Spleen (tissue), 11 donors: ENCODE measurements around the gene AIRE. TPM values are rescaled to one million over a fixed set of nuclear protein-coding genes. Genes with fewer than 3 reads are reported as not detected.

Experiments used
- DNase-seq: peaks from one replicate; pipeline ENCODE4 v3.0.0-alpha.2; 2020
- H3K27ac ChIP-seq, 8 donors: fragments of 200-600 bp; sonication (generic) in 7 of 8; 1 replicate in 4 of 8; 2 replicates in 4 of 8; pipeline versions ENCODE4 v1.5.0 to v1.8.0; 2016 to 2021; ENCODE audit warnings: inconsistent platforms in 4 of 8, mild to moderate bottlenecking in 4 of 8, moderate library complexity in 1 of 8
- H3K27me3 ChIP-seq, 7 donors: fragments of 200-600 bp; sonication (generic) in 6 of 7; replicated peaks in 1 of 7; 1 replicate in 4 of 7; 2 replicates in 3 of 7; pipeline versions ENCODE4 v1.5.0 to v1.8.0; 2016 to 2021; ENCODE audit warnings: inconsistent platforms in 3 of 7, mild to moderate bottlenecking in 1 of 7
- H3K36me3 ChIP-seq, 6 donors: fragments of 200-600 bp; sonication (generic) in 5 of 6; 1 replicate in 4 of 6; 2 replicates in 2 of 6; pipeline versions ENCODE4 v1.5.0 to v1.8.0; 2016 to 2021; ENCODE audit warnings: inconsistent platforms in 2 of 6
- H3K4me1 ChIP-seq, 6 donors: fragments of 200-600 bp; sonication (generic) in 5 of 6; 1 replicate in 3 of 6; 2 replicates in 3 of 6; pipeline versions ENCODE4 v1.5.0 to v1.8.0; 2016 to 2021; ENCODE audit warnings: inconsistent platforms in 3 of 6
- H3K4me3 ChIP-seq, 8 donors: fragments of 200-600 bp; sonication (generic) in 7 of 8; 1 replicate in 4 of 8; 2 replicates in 4 of 8; pipeline versions ENCODE4 v1.5.0 to v1.8.0; 2016 to 2021; ENCODE audit warnings: inconsistent platforms in 4 of 8, mild to moderate bottlenecking in 4 of 8, moderate library complexity in 2 of 8
- H3K9me3 ChIP-seq, 8 donors: fragments of 200-600 bp; sonication (generic) in 7 of 8; 1 replicate in 4 of 8; 2 replicates in 4 of 8; pipeline versions ENCODE4 v1.5.0 to v1.8.0; 2016 to 2021; ENCODE audit warnings: inconsistent platforms in 4 of 8
- CTCF ChIP-seq, 11 experiments: fragments of 200-600 bp in 7 of 11; fragments of 450-650 bp in 4 of 11; sonication (generic) in 4 of 11; IDR thresholded peaks in 8 of 11; conservative IDR thresholded peaks in 3 of 11; 1 replicate in 7 of 11; 2 replicates in 4 of 11; pipeline versions ENCODE4 v1.4.0 to v1.8.0; 2016 to 2021; ENCODE audit warnings: antibody characterized with exemption in 11 of 11, inconsistent platforms in 4 of 11, mild to moderate bottlenecking in 1 of 11
- POLR2A ChIP-seq, 3 donors: fragments of 450-650 bp; IDR thresholded peaks; one replicate each; pipeline ENCODE4 v1.5.1; 2017; ENCODE audit warnings: antibody characterized with exemption in 3 of 3, mild to moderate bottlenecking in 1 of 3
- POLR2AphosphoS5 ChIP-seq, 3 donors: sonication (generic); formaldehyde crosslinking; IDR thresholded peaks; one replicate each; pipeline ENCODE4 v1.5.1; 2017; ENCODE audit warnings: antibody characterized with exemption in 3 of 3
- WGBS, 5 donors: extraction: QIAGEN DNeasy Blood & Tissue Kit in 3 of 5; methylation state at CpG; one replicate each; pipeline versions ENCODE4 v1.1.5 to v1.1.7; 2013 to 2018; 5-methylcytosine and 5-hydroxymethylcytosine counted together
- intact Hi-C: fragments of 100-400 bp; cut with DNase I; formaldehyde crosslinking; loops from one replicate; pipeline ENCODE4 v1.15.0; 2023; ENCODE audit warnings: low total_unique reads
- polyA plus RNA-seq, 3 donors: library from polyadenylated mRNA; stranded (reverse); fragments of 200-250 nt; gene quantifications; one replicate each; pipeline ENCODE4 v1.2.1, GENCODE V29; 2013
- total RNA-seq, 7 donors: library from RNA; depleted of rRNA in 3 of 7; stranded (reverse); fragments of >200 nt in 3 of 7; fragmentation: NEBNext Ultra II Directional in 4 of 7; extraction: Animal tissue kit (Norgen Biotek cat#: 25700) in 4 of 7; gene quantifications; one replicate each; pipeline versions ENCODE4 v1.1.0 to v1.2.1, GENCODE V29; 2016 to 2021
- donor health status: healthy with polysubstance abuse.
- donor health status: DM: no; HTN: no; CAD: no; lungs with moderate emphysema.
- donor health status: DM: no; HTN: no; CAD: no.
- donor health status: Bipolar disorder and iron deficiency.
- donor health status: healthy.
- donor health status: DM: no; HTN: no; CAD: no.
- donor health status: DM: yes; HTN: yes; CAD: no.

Gene AIRE
- total and polyA plus RNA-seq, 10 donors, result 0.08 to 0.16 (median 0.10) TPM; not detected in 6

- Histone ChIP-seq H3K4me1 (no peaks in the 10 kb centered on the region), H3K27ac (no peak overlapping the region), H3K27me3 (no peaks in the 10 kb centered on the region), H3K36me3 (peaks cover 2 to 100% (median 95%) of the 10 kb centered on the region in 6 donors), H3K9me3 (no peaks in the 10 kb centered on the region), H3K4me3 (no peak overlapping the region)
- WGBS, 5 donors, result 93 to 98% (median 96%) methylated on average over 8 to 13 of the region's 13 CpGs
- intact Hi-C loops, result no loop called here
- no peak for DNase-seq
- TF ChIP-seq POLR2AphosphoS5 (IDR thresholded peaks at IDR 0.05) (peak in 1 of 3 donors; percentile 49), POLR2A (IDR thresholded peaks at IDR 0.05) (no peak)
Observed at GRCh38 chr21:44320847-44321246, 35.2 kb downstream of the AIRE start.

- WGBS, 5 donors, result 94 to 98% (median 96%) methylated on average over 7 to 23 of the region's 23 CpGs
- Histone ChIP-seq H3K4me3 (no peak overlapping the region), H3K27me3 (no peaks in the 10 kb centered on the region), H3K9me3 (no peaks in the 10 kb centered on the region), H3K4me1 (peaks cover 0 to under 1% (median 0%) of the 10 kb centered on the region in 6 donors), H3K27ac (no peak overlapping the region), H3K36me3 (peaks cover 2 to 100% (median 97%) of the 10 kb centered on the region in 6 donors)
- intact Hi-C loops, result no loop called here
- TF ChIP-seq CTCF (IDR thresholded peaks at IDR 0.05 in 8 of 11, conservative IDR thresholded peaks at IDR 0.05 in 3 of 11) (no peak), POLR2AphosphoS5 (IDR thresholded peaks at IDR 0.05) (peak in 1 of 3 donors; percentile 13)
- no peak for DNase-seq
Observed at GRCh38 chr21:44321846-44322450, 36.3 kb downstream of the AIRE start.

GRCh38 chr21:44322621-44323325 lies 37.1 kb downstream of the AIRE start:
- H3K4me1 ChIP-seq, result peaks cover 0 to 9% (median 0%) of the 10 kb centered on the region in 6 donors
- peaks cover 2 to 100% (median 95%) of the 10 kb centered on the region in 6 donors for H3K36me3 ChIP-seq
- no peaks in the 10 kb centered on the region for H3K27me3 ChIP-seq
- TF ChIP-seq CTCF (IDR thresholded peaks at IDR 0.05 in 8 of 11, conservative IDR thresholded peaks at IDR 0.05 in 3 of 11), result no peak
- no peak for TF ChIP-seq POLR2A (IDR thresholded peaks at IDR 0.05)
- no peak for TF ChIP-seq POLR2AphosphoS5 (IDR thresholded peaks at IDR 0.05)
- 89 to 95% (median 93%) methylated on average over 15 to 38 of the region's 38 CpGs for WGBS, 5 donors
- no peaks in the 10 kb centered on the region for H3K9me3 ChIP-seq
- intact Hi-C loops, result no loop called here
- no peak overlapping the region for H3K4me3 ChIP-seq
- DNase-seq, result no peak
- no peak overlapping the region for H3K27ac ChIP-seq

GRCh38 chr21:44323591-44323990 lies 37.9 kb downstream of the AIRE start:
- H3K4me3 ChIP-seq, result no peak overlapping the region
- intact Hi-C loops, result no loop called here
- peaks cover 0 to 99% (median 87%) of the 10 kb centered on the region in 6 donors for H3K36me3 ChIP-seq
- TF ChIP-seq POLR2AphosphoS5 (IDR thresholded peaks at IDR 0.05) (peak in 2 of 3 donors; percentile 16 to 56), POLR2A (IDR thresholded peaks at IDR 0.05) (no peak), CTCF (IDR thresholded peaks at IDR 0.05 in 8 of 11, conservative IDR thresholded peaks at IDR 0.05 in 3 of 11) (no peak)
- no peak for DNase-seq
- no peaks in the 10 kb centered on the region for H3K9me3 ChIP-seq
- H3K4me1 ChIP-seq, result peaks cover 0 to 11% (median 0%) of the 10 kb centered on the region in 6 donors
- no peak overlapping the region for H3K27ac ChIP-seq
- no peaks in the 10 kb centered on the region for H3K27me3 ChIP-seq
- 89 to 94% (median 91%) methylated on average over 8 to 20 of the region's 20 CpGs for WGBS, 5 donors
